HG03460 (cell line): Measurements from ENCODE around the gene IER5.

ENCODE experiments used
- ATAC-seq: cut with Tn5 transposase; IDR thresholded peaks from one replicate; pipeline ENCODE4 v1.9.1; 2021; ENCODE audit not compliant: unreplicated experiment

Gene IER5

GRCh38 chr1:181095763-181096184 lies 7.3 kb downstream of the IER5 start:
- ATAC-seq, result no peak

DNA sequence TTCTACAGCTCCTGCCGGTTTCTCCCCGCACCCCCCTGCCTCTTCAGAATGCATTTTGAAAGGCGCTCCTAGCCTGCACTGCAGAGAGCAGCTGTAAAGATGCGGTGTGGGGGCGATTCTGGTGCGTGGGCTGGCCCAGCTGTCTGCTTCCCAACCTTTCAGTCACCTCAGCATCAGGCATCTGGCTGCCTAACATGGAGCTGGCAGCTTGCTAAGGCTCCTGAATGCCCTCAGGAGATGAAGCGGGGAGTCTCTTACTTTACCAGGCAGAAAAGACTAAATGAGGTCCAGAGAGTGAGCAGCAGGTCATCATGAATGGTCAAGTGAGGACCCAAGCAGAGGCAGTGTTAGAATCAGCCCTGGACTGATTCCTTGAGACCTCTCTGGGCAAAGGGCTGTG lies 8.7 kb downstream of the IER5 start:
- no peak for ATAC-seq

- ATAC-seq, result peak; percentile 56
These were observed 10.9 kb downstream of the IER5 start for GRCh38 chr1:181099152-181100014.

GRCh38 chr1:181100015-181100905 lies 11.8 kb downstream of the IER5 start:
- no peak for ATAC-seq

DNA sequence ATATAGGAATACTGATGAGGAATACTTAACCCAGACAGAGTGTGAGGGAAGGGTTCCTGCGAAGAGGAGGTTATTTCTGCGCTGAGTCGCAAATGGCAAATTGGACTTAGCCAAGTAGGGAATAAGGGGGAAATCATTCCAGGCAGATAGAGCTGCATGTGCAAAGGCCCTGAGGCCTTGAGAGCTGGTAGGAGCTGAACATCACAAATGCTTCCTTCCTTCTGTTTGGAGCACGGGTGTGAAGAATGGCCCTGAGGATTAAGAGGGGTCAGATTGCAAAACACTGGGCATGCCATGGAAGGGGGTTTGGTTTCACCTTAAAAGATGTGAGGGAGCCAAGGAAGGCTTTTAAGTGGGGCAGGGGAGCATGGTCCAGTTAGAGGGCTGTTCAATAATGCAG lies 12.4 kb downstream of the IER5 start:
- no peak for ATAC-seq

DNA sequence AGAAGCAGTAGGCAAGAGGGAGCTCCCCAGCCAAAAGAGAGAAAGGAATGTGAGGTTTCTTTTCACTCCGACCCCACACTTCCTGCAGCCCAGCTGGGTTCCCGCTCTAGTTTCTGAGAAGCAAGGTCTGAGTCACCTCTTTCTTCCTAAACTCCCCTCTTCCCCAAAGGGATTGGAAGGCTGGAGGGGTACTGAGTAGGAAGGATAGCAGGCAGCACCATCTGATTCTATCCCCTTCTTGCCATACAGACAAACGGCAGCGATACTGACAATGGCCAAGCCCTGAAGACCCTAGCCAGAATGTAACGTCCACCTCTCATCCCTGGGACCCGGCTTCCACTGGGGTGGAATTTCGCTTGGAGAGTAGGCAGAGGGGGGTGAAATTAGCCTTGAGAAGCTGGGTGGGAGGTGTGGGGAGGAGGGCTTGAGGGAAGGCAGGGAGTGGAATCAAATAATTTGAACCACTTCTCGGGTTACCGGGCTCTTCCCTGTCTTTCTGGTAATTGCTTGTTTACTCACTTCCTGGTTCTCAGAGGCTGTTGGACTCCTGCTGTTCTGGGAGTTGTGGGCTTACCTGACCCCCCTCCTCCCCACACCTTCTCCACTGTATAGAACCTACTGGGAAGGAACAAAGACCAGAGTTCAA lies 13.2 kb downstream of the IER5 start:
- no peak for ATAC-seq

GRCh38 chr1:181102841-181103240 lies 14.3 kb downstream of the IER5 start:
- ATAC-seq, result no peak

GRCh38 chr1:181103399-181103798 lies 14.9 kb downstream of the IER5 start:
- ATAC-seq, result no peak

DNA sequence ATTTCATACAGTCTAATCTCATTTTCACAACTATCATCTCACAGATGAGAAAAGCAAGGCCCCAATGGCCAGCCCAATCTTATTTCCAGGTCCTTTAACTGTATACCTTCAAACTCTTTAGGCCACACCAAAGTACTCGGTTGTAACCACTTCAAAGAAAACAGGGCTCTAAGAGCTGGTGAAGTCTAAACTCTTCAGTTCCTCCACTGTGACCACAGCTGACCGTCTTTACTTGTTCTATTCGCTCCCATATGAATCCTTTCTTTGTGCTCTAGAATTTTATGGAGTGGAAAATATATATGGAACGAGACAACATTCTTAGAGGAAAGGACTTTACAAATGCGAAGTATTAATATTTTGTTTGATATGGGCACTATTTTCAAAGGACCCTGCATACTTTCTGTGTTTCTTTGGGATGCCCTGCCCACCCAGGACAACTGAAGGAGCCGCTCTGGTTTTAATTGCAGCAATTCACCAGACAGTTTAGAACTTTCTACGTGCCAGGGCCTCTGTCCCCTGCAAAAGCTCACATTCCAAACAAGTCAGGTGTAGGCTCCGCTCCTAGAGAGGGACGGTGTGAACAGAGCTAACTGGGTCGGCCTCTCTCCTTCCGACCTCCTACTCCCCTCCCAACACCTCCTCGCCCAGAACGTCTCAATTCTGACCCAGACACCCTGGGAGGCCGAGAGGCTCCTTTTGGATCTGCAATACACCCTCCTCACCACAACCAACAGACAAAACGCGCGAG lies 15.7 kb downstream of the IER5 start:
- no peak for ATAC-seq

DNA sequence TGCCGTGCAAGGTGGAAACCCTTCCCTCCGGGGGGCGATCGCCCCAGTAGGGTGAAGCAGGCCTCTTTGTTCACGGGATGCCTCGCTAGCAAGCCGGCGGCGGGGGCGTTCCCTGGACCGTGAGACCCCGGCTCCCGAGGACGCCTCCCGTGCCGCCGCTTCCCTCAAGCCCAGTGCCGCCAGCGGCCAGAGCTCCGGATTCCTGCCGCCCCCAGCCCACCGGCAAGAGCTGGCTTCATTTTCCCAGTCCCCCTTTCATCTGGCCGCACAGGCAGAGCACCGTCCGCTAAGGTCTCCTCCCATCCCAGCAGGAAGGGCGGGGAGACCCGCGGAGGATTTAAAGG lies 16.3 kb downstream of the IER5 start:
- ATAC-seq, result peak; percentile 6

- ATAC-seq, result peak; percentile 78
These were observed 16.9 kb downstream of the IER5 start for GRCh38 chr1:181105134-181106021.

- ATAC-seq, result no peak
These were observed 17.5 kb downstream of the IER5 start for GRCh38 chr1:181106022-181106312.

GRCh38 chr1:181106479-181106878 lies 18.0 kb downstream of the IER5 start:
- no peak for ATAC-seq

DNA sequence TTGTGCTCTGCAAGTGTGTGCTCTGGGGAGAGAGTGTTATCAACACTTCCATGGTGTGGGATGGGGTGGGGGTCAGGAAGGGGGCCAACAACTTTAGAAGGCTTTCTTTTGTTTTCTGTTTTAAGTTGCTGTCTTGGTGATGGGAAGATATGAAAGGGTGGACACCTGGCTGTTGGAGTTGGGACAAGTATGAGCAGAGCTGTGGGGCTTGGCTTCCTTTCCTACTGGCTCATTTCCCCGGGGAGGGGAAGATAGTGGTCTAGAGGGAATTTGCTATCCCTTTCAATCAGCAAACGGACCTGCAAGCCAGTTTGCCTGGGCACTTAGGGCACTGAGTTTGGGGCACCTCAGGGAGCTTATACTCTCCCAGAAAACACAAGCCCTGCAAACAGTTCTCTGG lies 19.2 kb downstream of the IER5 start:
- no peak for ATAC-seq

DNA sequence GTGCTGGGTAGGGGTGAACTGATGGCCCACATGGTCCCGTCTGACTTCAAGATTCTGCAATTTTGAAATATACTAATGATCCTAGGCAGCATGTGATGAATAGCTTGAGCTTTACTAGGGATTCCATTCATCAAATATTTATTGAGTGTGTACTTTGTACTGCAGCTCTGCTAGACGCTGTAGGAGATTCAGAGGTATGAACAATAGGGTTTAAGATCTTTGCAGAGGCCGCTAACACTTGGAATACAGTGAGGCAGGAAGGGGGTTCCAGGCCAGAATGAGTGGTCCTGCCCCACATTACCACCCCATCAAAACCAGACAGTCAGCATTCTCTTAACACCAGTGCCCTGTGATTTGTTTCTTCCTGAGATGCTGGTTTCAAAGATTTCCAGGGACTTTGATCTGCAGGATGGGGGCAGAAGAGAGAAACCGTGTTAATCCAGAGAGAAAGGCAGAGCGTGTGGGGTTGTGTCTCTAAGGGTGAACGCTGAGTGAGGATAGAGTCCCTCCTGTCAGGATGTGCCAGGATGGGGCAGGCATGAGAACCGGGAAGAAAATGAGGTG lies 19.9 kb downstream of the IER5 start:
- no peak for ATAC-seq

DNA sequence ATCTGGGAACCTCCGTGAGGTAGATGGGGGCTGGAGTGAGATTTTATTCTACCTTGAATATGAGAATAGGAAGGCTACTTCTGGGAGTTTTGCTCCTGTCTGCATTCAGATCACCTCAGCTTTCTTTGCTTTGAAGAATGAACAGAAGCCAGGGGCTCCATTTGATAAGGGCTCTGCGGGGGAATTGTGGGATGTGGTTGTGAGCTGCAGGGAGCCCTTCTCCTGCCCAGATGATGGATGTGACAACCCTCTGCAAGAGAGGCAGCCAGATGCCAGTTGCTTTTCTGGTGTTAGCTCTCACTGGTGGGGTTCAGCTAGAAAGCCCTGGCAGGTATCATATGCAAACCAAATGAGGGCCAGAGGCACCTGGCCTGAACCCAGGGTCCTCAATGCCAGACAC lies 21.5 kb downstream of the IER5 start:
- no peak for ATAC-seq

DNA sequence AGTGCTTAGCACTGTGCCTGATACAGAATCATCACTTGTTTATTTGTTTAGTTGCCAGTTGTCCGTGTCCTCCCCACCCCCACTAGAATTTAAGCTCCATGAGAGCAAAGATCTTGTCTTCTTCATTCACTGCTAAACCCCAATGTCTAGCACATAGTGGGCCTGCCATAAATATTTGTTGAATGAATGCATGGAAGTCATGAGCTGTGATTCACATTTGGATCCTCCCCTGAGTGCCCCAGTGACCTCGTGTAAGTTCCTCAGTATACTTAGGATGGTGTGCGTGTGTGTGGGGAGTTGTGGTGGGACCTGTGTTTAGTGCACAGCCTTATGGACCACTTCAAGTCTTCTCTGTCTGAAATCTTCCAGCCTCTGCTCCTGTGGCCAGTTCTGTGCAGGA lies 23.1 kb downstream of the IER5 start:
- ATAC-seq, result no peak

GRCh38 chr1:181112071-181112929 lies 23.8 kb downstream of the IER5 start:
- ATAC-seq, result no peak
